Kidney glomerular epithelial cell (primary cell): ENCODE data around the gene DNAI2.
"Not testable (repeated sequence)": the region's sequence is repeated elsewhere in the genome, so short reads cannot be mapped to it uniquely, and the experiment has no call there.

Experiments used
- DNase-seq: peaks from one replicate; lab custom pipeline; 2025; lab: John Stamatoyannopoulos, UW

The DNAI2 gene

DNA sequence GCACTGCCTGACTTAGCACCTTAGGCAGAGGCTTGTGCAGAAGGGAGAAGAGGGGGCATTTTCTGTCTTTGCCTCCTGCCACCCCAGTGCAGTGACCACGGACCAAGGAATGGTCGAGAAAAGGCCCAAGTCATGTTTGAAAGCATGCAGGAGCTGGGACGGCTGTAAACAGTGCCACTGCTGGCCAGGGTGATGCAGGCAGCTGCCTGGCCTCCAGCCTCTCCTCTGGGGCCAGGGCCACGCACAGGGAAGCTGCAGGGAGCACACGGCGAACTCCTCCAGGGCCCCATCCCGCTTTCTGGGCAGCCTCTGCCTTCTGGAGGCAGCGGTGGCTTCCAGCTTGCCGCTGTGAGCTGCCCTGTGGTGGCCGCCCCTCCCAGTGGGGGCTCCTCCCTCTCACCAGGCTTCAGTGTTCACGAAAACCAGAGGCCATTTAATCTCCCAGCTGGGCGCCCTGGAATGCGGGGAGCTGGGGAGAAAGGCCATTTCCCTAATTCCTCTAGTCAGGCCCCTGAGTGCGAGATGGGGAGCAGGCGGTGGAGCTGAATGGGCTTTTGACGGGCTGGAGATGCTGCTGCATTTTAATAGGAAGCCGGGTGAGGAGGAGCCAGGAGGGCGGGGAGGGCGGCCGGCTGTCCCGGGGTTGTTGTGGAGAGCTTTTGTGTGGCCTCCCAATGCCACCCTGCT lies 28.7 kb upstream of the DNAI2 start:
- DNase-seq: no peak

DNA sequence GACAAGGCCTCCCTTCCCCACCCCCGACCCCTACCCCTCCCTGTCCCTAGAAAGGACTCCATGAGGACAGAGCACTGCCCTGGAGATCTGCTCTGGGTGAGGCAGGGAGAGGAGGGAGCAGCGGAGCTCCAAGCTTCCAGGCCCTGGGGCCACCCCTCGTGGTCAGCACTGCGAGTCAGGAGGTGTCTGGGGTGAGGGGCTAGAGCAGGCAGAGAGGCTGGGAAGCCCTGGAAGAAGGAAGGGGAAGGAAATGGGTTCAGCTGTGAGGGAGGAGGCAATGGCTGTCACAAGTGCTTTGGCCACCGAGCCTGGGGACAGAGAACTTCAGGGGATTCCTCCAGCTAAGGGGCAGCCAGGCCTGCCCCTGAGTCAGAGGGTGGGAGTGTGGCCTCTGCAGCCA lies 28.2 kb upstream of the DNAI2 start:
- no peak for DNase-seq

DNA sequence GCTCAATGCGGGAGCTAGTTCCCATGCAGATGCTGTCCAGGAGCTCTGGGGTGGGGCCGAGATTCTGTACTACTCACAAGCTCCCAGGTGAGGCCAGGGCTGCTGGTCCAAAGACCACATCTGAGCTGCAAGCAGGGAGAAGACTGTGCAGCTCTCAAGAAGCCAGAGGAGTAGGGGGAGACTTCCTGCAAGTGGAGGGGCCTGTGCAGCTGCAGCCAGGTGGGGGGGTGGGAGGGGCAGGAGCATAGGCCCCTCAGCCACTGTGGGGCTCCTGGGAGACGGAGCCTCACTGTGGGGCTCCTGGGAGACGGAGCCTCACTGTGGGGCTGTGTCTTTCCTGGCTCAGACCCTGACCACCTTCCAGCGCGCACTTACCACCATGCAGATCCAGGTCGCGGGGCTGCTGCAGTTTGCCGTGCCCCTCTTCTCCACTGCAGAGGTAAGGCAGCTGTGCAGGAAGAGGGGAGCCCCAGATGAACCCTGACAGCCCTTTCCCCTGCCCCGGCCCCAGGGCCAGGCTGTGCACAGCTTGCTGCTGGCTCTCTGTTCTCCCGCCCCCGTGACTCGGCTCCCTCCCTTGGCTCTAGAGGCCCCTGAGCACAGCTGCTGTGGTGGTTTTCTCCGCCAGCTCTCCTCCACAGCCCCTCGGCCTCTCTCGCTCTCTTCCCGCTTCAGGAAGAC lies 24.3 kb upstream of the DNAI2 start:
- no peak for DNase-seq

DNA sequence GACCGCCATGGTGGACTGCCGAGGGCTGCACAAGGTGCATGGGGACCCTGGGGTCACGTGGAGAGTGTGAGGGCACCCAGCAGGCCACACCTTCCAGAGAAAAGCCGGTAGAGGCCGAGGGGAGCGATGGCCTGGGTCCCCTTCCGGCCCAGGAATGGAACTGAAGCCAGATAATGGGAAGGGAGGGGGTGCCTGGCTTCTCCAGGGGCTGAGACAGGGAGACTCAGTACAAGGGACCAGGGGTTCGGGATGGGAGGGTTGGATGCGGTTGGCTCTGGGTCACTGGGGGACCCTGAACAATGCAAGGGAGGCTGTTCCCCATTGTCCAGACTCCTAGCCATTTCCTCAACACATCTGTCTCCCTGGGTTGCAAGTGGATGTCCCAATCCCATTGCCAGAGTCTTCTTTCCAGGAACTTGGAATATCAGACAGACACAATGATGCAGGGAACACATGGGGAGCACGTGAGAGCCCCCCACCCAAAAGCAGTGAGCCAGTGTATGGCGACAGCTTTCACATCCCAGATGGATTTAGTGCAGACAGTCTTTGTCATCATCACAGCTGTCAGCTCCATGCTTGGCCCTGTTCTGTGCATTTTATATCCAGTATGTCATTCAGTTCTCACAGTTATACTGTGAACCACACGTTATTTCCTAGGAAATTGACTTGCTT lies 23.6 kb upstream of the DNAI2 start:
- DNase-seq: no peak

DNA sequence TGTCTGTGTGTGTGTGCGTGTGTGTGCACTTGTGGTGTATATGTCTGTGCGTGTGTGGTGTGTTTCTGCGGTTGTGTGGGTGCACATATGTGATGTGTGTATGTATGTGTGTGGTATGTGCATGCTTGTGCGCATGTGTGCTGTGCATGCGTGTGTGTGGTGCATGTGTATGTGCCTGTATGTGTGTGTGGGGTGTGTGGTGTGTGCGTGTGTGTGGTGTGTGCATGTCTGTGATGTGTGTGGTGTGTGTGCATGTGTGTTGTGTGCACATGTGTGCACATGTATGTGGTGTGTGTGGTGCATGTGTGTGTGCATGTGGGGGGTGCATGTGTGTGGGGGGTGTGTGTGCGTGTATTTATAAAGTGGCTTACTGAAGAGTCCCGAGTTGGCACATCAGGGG lies 23.0 kb upstream of the DNAI2 start:
- no peak for DNase-seq

DNA sequence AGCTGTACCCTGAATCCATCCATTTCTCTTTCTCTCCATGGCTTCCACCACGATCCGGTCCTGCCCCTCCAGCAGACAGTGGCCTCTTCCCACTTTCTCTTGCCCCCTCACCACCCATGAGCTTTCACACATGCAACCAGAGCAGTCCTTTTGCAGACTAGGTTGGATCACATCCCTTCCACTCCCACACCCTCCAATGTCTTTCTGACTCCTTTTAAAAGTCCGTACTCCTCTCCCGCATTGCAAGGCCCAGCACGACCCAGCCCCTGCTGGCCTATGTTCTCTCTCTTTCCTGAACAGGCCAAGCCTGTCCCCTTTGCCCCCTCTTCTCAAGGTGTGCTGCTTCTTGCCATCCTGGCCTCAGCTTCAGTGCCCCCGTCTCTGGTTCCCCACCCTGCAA lies 22.5 kb upstream of the DNAI2 start:
- DNase-seq: no peak

DNA sequence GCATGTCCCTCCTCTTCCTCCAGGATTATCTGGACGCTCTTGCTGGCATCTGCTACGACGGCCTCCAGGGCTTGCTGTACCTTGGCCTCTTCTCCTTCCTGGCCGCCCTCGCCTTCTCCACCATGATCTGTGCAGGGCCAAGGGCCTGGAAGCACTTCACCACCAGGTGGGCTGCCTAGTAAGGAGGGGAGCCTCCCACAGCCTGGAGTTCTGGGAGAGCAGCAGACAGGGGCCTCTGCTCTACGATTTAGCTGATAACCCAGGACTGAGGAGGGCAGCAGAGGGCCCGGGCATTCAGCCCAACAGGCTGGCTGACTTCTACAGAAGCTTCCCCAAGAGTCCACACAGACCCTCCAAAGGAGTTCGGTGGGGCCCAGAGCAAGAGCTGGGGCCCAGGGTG lies 21.8 kb upstream of the DNAI2 start:
- no peak for DNase-seq

DNA sequence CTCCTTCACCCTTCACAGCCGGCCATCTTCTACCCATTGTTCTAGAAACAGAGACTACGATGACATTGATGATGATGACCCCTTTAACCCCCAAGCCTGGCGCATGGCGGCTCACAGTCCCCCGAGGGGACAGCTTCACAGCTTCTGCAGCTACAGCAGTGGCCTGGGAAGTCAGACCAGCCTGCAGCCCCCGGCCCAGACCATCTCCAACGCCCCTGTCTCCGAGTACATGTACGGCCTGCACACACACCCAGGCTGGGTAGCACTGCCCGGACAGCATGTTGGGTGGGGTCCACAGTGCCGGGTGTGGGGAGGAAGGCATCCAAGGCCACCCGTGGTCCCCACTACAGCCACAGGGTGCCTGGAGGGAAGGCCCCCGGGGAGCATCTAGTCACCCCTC lies 21.0 kb upstream of the DNAI2 start:
- DNase-seq: no peak

DNA sequence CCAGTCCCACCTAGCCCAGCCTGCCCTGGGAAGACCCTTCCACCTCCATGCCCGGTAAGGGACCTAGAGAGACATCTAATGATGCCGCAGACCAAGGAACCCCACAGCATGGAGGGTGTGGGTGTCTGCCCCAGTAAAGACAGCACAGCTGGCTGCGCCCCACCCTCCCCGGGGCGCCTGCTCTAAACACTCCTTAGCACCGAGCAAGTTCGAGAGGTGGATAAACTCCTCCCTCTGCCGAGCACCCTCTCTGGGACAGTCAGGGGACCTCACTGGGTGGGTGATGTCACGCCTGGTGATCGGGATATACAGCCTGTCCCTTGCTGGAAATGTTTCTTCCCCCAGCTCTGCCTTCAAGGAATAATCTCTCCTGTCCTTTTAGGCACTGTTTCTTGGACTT lies 16.7 kb upstream of the DNAI2 start:
- DNase-seq: no peak

DNA sequence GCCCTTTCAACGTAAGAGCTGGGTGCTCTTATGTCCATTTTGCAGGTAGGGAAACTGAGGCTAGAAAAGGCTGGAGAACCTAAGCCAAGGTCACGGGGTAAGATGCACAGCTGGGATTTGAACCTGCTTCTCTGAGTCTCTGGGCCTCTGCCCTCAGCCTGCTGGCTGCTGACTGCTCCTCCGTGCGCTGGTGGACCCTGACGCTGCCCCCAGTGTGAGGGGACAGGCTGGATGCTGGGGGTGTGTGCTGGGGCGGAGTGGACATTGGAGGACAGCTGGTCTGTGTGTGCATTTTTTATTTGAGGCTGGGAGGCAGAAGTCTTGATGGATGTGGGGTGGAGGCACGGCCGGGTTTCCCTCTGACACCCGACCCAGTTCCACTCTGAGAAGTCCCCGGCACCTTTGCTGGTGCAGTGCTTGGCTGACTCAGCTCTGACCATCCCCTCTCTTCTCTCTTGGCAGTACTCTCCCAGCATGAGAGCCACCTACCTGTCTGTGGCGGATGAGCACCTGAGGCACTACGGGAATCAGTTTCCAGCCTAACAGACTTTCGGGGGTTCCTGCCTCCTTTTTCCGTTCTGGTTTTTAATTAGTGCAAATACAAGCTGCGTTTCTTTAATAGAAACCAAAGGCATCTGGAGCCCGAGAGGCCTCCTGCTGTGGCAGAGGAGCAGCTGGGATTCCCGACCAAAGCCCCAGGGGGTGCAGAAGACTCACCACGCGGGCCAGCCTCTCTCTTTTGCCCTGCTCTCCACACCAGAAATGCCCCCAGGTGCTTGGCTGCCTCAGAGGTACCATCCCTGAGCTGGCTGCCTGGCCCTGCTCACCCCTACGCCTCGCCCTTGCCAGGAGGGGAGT lies 14.1 kb upstream of the DNAI2 start:
- DNase-seq: no peak

DNA sequence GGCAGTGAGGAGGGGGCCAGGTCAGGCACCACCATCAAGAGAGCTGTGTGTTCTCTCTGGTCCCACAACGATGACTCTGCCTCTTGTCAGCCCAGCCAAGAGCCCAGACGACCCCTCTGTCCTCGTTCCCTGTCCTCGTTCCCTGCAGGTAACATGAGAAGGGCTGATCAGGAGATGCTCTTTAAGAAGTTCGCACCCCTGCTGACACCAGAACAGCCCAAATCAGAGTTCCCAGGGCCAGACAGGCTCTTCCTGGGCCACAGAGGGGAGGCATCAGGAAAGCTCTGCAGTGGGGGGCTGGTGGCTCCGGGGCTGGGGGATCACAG lies 13.5 kb upstream of the DNAI2 start:
- no peak for DNase-seq

DNA sequence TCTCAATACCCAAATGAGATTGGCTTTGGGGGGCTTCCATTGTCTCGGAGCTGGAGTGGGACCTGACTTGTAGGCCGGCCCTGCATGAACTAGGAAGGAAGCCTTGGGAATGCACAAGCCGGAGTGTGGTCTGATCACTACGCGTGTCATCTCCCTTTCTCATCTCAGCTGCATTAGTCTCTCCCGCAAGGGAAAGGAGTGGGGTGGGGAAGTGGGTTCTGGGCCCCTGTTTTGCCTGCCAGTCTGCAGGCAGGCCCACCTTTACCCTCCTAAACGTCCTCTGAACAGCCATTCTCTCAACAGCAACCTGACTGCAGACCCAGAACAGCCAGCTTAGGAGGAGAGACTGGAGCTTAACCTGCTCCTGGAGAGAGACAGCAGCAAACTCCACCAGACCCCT lies 11.4 kb upstream of the DNAI2 start:
- no peak for DNase-seq

DNA sequence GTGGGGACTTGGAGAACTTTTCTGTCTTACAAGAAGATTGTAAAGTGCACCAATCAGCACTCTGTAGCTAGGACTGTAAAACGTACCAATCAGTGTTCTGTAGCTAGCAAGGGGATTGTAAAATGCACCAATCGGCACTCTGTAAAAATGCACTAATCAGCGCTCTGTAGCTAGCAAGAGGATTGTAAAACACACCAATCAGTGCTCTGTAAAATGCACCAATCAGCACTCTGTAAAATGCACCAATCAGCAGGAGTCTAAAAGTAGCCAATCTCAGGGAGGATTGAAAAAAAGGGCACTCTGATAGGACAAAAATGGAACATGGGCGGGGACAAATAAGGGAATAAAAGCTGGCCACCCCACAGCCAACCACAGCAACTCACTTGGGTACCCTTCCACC lies 7.0 kb upstream of the DNAI2 start:
- not testable (repeated sequence) for DNase-seq

DNA sequence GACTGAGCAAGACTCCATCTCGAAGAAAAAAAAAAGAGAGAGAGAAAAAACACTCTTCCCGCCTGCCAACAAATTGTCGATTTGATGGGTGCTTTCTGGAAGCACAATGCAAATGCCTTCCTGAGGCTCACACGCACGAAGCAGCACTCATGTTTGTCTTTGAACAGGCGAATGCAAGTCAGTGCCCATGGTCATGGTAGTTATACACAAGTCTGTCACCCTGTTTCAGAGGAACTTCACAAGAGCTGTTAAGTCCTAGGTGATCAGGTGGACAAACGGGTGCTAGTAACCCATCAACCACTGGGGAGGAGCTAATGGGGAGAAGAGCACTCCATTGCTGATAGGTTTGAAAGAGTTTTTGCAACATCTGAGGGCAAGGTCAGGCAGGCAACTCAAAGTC lies 6.5 kb upstream of the DNAI2 start:
- DNase-seq: no peak

DNA sequence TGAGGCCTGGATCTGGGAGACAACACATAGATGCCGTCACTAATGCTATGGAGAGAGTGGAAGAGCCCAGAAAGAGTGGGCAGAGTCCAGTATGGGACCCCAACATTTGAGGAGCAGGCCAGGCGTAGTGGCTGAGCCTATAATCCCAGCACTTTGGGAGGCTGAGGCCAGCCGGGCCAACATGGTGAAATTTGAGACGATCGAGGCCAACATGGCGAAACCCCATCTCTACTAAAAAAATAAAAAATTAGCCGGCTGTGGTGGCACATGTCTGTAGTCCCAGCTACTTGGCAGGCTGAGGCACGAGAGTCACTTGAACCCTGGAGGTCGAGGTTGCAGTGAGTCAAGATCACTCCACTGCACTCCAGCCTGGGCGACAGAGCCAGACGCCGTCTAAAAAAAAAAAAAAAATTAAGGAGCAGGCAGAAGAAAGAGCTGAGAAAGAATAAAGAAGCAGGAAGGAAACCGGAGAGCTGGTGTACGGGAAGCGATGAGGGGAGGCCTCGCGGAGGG lies 6.0 kb upstream of the DNAI2 start:
- no peak for DNase-seq

DNA sequence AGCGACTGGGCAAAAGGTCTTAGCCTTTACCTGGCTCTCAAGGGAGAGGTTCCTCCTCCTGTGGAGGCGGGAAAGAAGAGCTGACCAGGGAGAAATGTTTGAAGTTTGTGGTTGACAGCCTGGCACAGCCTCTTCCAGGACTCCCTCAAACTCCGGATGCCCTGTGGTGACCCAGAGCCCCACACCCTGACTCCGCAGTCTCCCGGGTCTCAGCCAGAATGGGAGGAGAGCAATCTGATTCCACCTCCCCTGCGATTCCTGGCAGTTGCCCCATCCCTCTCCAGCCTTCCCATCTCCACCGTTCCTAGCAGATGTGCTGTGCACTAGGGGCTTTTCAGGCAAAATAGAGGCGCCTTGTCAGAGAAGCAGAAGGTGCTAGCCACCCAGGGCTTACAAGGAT lies 5.5 kb upstream of the DNAI2 start:
- no peak for DNase-seq

DNA sequence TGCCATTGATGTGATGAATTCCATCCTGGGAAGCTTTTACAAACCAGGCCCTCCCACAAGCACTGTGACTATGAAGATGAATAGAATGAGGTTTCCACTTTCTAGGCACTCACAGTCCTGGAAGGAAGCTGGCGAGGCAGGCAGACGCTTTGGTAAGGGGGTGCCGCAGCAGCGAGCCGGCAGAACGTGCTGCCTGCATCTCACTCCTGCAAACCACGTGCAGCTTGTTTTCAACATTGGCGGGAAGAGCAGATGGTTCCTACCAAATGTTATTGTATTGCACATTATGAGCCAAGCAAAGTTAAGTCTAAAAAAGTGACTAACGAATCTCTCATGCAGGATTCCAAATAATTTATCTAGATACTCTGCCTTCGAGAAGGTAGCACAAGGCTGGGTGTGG lies 3.7 kb upstream of the DNAI2 start:
- no peak for DNase-seq

DNA sequence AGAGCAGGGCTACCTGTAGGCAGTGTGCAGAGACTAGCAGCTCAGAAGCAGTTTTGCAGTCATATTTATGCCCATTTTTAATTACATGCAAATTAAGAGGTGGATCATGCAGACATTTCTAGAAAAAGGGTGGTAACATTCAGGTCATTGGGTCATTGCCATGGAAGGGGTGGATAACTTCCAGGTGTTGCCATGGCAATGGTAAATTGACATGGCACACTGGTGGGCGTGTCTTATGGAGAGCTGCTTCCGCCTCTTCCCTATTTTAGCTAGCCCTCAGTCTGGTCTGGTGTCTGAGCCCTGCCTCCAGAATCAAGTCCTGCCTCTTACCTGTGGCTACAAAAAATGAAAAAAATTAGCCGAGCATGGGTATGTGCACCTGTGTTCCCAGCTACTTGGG lies 2.8 kb upstream of the DNAI2 start:
- DNase-seq: no peak

DNA sequence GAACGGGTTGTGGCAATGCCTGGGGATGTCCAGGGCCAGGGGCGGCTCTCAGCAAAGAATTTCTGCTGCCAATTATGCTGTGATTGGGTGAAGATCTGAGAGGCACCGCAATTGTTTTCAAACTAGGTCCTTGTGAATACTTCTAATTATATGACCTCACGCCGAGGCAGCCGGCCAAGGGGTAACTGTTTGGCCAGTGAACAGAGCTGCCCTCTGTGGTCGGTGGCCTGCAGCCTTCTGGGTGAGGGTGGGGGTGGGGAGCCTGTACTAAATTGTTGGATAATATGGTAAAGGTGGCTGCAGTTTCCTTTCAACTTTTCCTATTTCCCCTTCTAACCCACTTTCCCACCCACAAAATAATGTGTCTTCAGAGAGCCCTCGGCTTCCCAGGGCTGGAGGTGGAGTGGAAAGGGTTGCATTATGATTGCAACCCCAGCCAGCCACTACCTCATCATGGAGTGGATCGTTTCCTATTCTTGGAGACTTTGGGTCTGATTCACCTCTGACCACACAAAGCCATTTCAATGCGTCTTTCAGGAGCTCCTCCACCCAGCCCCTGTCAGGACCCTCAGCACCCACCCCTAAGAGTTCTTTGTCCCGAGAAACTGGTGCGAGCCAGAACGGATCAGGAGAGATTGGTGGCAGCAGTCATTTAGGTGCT lies 2.0 kb upstream of the DNAI2 start:
- DNase-seq: no peak

DNA sequence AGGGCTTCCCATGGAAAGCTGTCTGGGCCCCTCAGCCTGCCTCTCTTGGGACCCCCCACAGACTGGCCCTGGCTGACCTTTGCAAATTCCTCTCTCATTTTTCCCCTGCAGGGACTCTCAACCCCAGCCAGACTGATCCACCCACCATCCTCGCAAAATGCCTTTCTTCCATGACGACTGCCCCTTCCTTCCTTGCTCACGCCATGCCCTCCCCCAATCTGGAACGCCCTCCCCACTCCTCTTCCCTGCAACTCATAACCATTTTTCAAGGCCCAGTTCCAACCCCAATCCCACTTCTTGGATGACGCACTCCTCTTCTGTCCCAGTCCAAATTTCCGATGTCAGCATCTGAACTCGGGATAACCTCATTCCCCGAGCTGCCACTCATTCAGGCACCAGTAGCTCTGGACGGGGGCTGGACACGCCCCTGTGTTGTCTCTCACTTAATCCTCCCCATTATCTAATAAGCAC lies 1.3 kb upstream of the DNAI2 start:
- DNase-seq: no peak

DNA sequence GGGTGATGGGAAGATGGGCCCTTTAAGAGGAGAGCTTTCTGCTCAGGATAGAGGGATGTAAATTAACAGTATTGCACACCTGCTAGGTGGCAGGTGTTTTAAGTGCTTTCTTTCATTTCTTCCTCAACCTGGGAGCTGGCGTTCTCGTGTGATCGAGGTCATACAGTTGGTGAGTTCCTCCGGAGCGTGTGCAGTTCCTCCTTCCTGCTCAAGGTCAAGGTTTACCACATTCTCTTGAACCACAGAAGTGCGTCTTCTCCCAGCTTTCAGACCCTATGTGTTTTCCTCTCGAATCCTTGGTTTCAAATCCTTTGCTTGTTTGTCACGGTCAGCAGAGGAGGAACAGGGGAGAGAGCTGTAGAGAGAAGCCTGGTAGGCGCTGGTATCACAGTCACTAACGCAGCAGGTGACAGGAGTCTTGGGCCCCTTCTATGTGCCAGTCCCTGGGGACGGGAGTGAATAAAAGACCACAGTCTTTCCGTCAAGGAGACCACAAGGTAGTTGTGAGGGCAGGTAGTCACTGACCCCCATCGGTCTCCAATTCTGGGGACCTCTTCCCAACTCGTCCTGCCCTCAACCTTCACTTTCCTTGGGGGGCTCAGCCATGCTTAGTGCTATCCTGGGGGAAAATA lies 791 bp downstream of the DNAI2 start:
- DNase-seq: no peak
